ENCODE results near the gene MRPL24.

- no peak for TF ChIP-seq CTCF (IDR thresholded peaks at IDR 0.05; ENCODE audit: low read depth, low read length, poor library complexity, severe bottlenecking)
- no peak for TF ChIP-seq EZH2phosphoT487 (IDR thresholded peaks at IDR 0.05; ENCODE audit: borderline replicate concordance, low read length)
Observed at GRCh38 chr1:156712626-156713025, 28.3 kb downstream of the MRPL24 start.
